ENCODE data around the gene FAIM2.

FAIM2 gene

DNA sequence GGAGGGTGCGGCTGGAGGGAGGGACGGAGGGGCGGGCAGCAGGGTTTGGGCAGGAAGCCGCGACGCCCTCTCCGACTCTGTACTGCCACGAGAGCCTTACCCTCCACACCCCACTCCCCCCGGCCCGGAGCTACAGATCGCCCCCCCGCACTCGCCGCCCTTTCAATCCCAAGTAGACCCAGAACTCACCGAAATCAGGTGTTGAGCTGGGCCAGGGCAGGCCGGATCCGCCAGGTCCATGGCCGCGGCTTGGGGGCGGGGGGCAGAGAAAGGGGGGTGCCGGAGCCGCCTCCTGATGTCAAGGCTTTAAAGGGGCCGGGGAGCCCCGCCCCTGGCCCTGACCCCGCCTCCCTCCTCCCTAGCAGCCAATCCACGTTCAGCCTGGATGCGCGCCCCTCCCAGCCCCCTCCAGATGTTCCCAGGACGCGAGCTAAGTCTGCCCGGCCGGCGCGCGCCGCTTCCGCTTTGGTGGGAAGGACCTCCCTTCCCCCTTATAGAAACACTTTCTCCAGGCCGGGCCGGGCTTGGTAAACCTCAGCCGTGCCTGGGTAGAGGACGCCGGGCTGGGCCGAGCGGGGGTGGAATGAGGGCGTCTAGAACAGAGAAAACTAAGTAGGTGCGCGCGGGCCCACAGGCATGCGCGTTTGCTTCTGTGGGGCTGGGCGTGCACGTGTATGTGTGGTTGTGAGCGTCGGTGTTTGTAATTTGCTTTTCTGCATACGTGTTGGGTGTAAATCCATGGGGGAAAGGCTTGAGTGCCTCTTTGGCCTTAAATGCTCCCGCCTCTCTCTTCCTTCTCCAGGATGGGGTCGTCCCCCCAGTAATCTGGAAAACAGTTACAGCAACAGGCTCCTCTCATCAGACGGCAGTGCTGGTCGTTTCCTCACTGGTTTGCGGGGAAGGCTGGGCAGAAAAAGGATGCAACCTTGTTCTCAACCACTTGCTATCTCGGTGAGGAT is 75.3 kb downstream of the FAIM2 start, which contains the start of gene NCKAP5L:
Gene NCKAP5L (minus strand): TSS at position 281 of the 959 bp plus-strand sequence. CDS start 24,369 bp downstream, outside the sequence.
- peaks cover 0 to 18% of the 10 kb centered on the region in 2 experiments; a peak in 1 of 3 replicates for H3K36me3 ChIP-seq (ENCODE audit: control insufficient read depth in 2 of 2, insufficient read depth in 1 of 2, low read length in 2 of 2)
- CTCF ChIA-PET = interaction anchor here (0.6 to 2.8 kb wide), 4 partner anchors 11 to 210 kb away, joined by 3 to 21 read pairs (median 12); no protein-coding TSS in a partner anchor
- peak within 1 kb of the TSS; percentile 77 for H3K4me3 ChIP-seq (ENCODE audit: low read depth, low read length)
- H3K27ac ChIP-seq (ENCODE audit: extremely low read depth, low read depth, low read length) = peak within 1 kb of the TSS; percentile 88
- H3K4me1 ChIP-seq (ENCODE audit: control insufficient read depth, insufficient read depth, low read length) = peaks cover 25% of the 10 kb centered on the region
- H3K9me3 ChIP-seq (ENCODE audit: control insufficient read depth, insufficient read depth, low read depth, low read length) = no peaks in the 10 kb centered on the region
- POLR2A ChIA-PET = interaction anchor here (0.6 to 2.6 kb wide), 27 partner anchors 9 to 531 kb away, joined by 3 to 38 read pairs (median 4); partner anchors contain the start of genes BCDIN3D, CERS5, RACGAP1 and SMARCD1
- TF ChIP-seq KLF8 (tag by site-specific recombination; IDR thresholded peaks at IDR 0.05) = no peak; the same call in none of the 2 replicates
- TF ChIP-seq ZNF544 (tag by site-specific recombination; IDR thresholded peaks at IDR 0.05) = no peak
- TF ChIP-seq ZNF311 (tag by site-specific recombination; IDR thresholded peaks at IDR 0.05; ENCODE audit: borderline replicate concordance) = no peak
- peak; percentile 94 for TF ChIP-seq EGR2 (tag by site-specific recombination; IDR thresholded peaks at IDR 0.05; ENCODE audit: low read depth)
- TF ChIP-seq ZNF785 (tag by site-specific recombination; IDR thresholded peaks at IDR 0.05) = no peak
- TF ChIP-seq, protein P1, sequence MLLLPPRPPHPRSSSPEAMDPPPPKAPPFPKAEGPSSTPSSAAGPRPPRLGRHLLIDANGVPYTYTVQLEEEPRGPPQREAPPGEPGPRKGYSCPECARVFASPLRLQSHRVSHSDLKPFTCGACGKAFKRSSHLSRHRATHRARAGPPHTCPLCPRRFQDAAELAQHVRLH (tag by site-specific recombination; IDR thresholded peaks at IDR 0.05) = no peak
- TF ChIP-seq ZNF341 (tag by site-specific recombination; IDR thresholded peaks at IDR 0.05; ENCODE audit: low read depth) = no peak; the same call in 1 of the 2 replicates
- 0 out of 2 replicates have a peak, but pooled peaks have one; percentile 46 for TF ChIP-seq YY1 (tag by site-specific recombination; IDR thresholded peaks at IDR 0.05)
- TF ChIP-seq TRIM28 (IDR thresholded peaks at IDR 0.05; ENCODE audit: borderline replicate concordance, low read length) = no peak
- TF ChIP-seq, protein P2, sequence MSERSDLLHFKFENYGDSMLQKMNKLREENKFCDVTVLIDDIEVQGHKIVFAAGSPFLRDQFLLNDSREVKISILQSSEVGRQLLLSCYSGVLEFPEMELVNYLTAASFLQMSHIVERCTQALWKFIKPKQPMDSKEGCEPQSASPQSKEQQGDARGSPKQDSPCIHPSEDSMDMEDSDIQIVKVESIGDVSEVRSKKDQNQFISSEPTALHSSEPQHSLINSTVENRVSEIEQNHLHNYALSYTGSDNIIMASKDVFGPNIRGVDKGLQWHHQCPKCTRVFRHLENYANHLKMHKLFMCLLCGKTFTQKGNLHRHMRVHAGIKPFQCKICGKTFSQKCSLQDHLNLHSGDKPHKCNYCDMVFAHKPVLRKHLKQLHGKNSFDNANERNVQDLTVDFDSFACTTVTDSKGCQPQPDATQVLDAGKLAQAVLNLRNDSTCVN (tag by site-specific recombination; optimal IDR thresholded peaks at IDR 0.05) = peak; percentile 96
- TF ChIP-seq GLIS1 (tag by site-specific recombination; IDR thresholded peaks at IDR 0.05) = peak; percentile 42; the same call in 1 of the 2 replicates
- no peak for TF ChIP-seq ZNF16 (tag by site-specific recombination; IDR thresholded peaks at IDR 0.05; ENCODE audit: low read depth)
- peak; percentile 54 for TF ChIP-seq SP7 (tag by site-specific recombination; IDR thresholded peaks at IDR 0.05)
- TF ChIP-seq ZBTB7A (tag by site-specific recombination; IDR thresholded peaks at IDR 0.05; ENCODE audit: low read depth) = peak; percentile 66; the same call in 1 of the 2 replicates
- TF ChIP-seq ZNF169 (tag by site-specific recombination; IDR thresholded peaks at IDR 0.05) = no peak
- TF ChIP-seq ZNF433 (tag by site-specific recombination; IDR thresholded peaks at IDR 0.05; ENCODE audit: low read depth) = no peak
- peak; percentile 9; the same call in 1 of the 2 replicates for TF ChIP-seq ZNF10 (tag by site-specific recombination; IDR thresholded peaks at IDR 0.05)
- TF ChIP-seq, protein P3, sequence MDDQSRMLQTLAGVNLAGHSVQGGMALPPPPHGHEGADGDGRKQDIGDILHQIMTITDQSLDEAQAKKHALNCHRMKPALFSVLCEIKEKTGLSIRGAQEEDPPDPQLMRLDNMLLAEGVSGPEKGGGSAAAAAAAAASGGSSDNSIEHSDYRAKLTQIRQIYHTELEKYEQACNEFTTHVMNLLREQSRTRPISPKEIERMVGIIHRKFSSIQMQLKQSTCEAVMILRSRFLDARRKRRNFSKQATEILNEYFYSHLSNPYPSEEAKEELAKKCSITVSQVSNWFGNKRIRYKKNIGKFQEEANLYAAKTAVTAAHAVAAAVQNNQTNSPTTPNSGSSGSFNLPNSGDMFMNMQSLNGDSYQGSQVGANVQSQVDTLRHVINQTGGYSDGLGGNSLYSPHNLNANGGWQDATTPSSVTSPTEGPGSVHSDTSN (CRISPR knock-in tag; IDR thresholded peaks at IDR 0.05) = no peak
- no peak for TF ChIP-seq PRDM1 (tag by site-specific recombination; IDR thresholded peaks at IDR 0.05)
- no peak for TF ChIP-seq ZNF223 (tag by site-specific recombination; IDR thresholded peaks at IDR 0.05)
- TF ChIP-seq GFI1B (tag by site-specific recombination; IDR thresholded peaks at IDR 0.05) = no peak
- TF ChIP-seq SCRT1 (tag by site-specific recombination; IDR thresholded peaks at IDR 0.05; ENCODE audit: borderline replicate concordance) = peak; percentile 77
- TF ChIP-seq KLF9 (tag by site-specific recombination; IDR thresholded peaks at IDR 0.05; ENCODE audit: low read depth) = peak; percentile 77; the same call in 1 of the 2 replicates
- no peak for TF ChIP-seq MYNN (tag by site-specific recombination; IDR thresholded peaks at IDR 0.05; ENCODE audit: borderline replicate concordance)
- TF ChIP-seq ZNF530 (tag by site-specific recombination; IDR thresholded peaks at IDR 0.05; ENCODE audit: low read depth) = no peak
- TF ChIP-seq, protein P4, sequence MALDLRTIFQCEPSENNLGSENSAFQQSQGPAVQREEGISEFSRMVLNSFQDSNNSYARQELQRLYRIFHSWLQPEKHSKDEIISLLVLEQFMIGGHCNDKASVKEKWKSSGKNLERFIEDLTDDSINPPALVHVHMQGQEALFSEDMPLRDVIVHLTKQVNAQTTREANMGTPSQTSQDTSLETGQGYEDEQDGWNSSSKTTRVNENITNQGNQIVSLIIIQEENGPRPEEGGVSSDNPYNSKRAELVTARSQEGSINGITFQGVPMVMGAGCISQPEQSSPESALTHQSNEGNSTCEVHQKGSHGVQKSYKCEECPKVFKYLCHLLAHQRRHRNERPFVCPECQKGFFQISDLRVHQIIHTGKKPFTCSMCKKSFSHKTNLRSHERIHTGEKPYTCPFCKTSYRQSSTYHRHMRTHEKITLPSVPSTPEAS (tag by site-specific recombination; IDR thresholded peaks at IDR 0.05) = no peak
- TF ChIP-seq ZBTB8A (tag by site-specific recombination; IDR thresholded peaks at IDR 0.05) = peak; percentile 72
- TF ChIP-seq ZNF529 (tag by site-specific recombination; IDR thresholded peaks at IDR 0.05; ENCODE audit: insufficient replicate concordance) = no peak
- no peak for TF ChIP-seq ZNF416 (tag by site-specific recombination; IDR thresholded peaks at IDR 0.05)
- TF ChIP-seq ZNF670 (tag by site-specific recombination; IDR thresholded peaks at IDR 0.05; ENCODE audit: low read depth) = no peak
- TF ChIP-seq ZNF596 (tag by site-specific recombination; IDR thresholded peaks at IDR 0.05) = no peak
- TF ChIP-seq, protein P5, sequence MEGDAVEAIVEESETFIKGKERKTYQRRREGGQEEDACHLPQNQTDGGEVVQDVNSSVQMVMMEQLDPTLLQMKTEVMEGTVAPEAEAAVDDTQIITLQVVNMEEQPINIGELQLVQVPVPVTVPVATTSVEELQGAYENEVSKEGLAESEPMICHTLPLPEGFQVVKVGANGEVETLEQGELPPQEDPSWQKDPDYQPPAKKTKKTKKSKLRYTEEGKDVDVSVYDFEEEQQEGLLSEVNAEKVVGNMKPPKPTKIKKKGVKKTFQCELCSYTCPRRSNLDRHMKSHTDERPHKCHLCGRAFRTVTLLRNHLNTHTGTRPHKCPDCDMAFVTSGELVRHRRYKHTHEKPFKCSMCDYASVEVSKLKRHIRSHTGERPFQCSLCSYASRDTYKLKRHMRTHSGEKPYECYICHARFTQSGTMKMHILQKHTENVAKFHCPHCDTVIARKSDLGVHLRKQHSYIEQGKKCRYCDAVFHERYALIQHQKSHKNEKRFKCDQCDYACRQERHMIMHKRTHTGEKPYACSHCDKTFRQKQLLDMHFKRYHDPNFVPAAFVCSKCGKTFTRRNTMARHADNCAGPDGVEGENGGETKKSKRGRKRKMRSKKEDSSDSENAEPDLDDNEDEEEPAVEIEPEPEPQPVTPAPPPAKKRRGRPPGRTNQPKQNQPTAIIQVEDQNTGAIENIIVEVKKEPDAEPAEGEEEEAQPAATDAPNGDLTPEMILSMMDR (tag by site-specific recombination; IDR thresholded peaks at IDR 0.05) = no peak
- peak; percentile 85 for TF ChIP-seq IKZF3 (tag by site-specific recombination; IDR thresholded peaks at IDR 0.05)

All from HEK293 (cell line).